HG03045 (cell line): ENCODE measurements around the gene ACOXL.

Source experiments
- ATAC-seq: cut with Tn5 transposase; IDR thresholded peaks from one replicate; pipeline ENCODE4 v1.9.1; 2021; ENCODE audit warnings: mild to moderate bottlenecking, moderate library complexity; ENCODE audit not compliant: unreplicated experiment

The ACOXL gene

GRCh38 chr2:110904779-110905148 is 172.4 kb downstream of the ACOXL start:
- no peak for ATAC-seq

- ATAC-seq: no peak
These were observed 172.8 kb downstream of the ACOXL start for GRCh38 chr2:110905217-110905616.

DNA sequence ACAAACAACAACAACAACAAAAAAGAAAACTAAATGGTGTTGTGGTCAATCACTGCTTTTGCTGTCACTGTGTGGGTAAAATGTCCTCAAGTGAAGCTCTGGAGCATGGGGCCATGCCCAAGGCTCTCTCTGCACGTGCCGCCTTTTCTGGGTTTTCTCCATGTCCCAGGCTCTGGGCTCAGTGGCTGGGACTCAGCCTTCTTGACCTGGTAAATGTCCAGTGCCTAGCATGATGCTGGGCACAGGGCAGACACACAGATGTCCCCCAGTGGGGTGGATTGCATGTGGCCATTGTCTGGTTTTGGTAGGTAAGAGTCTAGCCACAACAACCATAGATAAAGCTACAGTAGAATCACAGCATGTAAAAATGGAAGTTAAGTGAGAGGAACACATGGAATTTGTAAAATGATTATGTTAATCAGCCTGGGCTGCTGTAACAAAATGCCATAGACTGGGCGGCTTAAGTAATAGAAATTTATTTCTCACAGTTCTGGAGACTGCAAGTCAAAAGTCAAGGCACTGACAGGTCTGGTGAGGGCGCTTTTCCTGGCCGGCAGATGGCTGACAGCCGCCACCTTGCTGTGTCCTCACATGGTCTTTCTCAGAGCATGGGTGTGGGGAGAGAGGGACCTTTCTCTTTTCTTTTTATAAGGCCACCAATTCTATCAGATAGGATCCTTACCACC is 174.4 kb downstream of the ACOXL start:
- no peak for ATAC-seq

DNA sequence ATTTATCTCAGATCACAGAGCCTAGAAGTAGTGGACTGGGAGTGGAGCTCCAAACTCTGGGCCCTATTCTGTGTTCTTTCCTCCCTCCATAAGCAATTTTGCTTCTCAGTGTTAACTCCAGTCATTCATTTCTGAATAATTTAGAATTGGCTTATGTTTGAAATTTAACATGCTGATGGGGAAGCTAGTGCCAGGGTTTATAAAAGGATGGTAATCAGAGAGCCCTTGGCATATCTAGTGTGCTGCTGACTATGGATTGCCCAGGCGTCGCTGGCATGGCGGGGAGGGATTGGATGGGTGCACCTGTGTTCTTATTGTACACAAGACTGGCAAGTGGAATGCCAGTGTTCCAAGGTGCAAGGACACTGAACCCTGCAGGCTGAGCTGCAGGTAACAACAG is 177.1 kb downstream of the ACOXL start:
- ATAC-seq: no peak

- ATAC-seq: no peak
These were observed 178.1 kb downstream of the ACOXL start for GRCh38 chr2:110910423-110910822.

- ATAC-seq: no peak
These were observed 187.4 kb downstream of the ACOXL start for GRCh38 chr2:110919738-110920137.

GRCh38 chr2:110925479-110925878 is 193.1 kb downstream of the ACOXL start:
- ATAC-seq: no peak

DNA sequence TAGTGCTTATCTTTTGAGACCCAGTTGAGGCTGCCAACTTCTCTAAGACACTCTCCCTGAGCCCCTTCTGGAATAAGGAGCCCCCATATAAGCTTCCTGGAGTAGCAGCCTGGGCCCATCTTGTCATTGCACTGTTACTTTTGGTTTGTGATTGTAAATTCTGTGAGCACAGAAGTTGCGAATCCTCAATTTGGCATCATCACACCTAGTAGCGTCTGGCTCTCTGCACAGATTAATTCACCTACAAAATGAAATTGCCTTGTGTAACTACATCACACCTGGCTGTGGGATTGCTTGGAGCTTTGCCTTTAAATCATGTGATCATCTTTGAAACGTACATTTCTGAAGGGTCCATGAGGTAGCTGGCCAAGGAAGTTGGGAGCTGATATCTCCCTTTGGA is 195.2 kb downstream of the ACOXL start:
- no peak for ATAC-seq

DNA sequence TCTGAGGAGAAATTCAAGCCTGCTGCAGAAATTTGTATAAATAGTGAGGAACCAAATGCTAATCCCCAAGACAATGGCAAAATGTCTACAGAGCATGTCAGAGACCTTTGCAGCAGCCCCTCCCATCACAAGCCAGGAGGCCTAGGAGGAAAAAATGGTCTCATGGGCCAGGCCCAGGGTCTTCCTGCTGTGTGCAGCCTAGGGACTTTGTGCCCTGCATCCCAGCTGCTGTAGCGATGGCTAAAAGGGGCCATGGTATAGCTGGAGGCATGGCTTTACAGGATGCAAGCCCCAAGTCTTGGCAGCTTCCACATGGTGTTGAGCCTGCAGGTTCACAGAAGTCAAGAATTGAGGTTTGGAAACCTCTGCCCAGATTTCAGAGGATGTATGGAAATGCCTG is 197.2 kb downstream of the ACOXL start:
- ATAC-seq: no peak

DNA sequence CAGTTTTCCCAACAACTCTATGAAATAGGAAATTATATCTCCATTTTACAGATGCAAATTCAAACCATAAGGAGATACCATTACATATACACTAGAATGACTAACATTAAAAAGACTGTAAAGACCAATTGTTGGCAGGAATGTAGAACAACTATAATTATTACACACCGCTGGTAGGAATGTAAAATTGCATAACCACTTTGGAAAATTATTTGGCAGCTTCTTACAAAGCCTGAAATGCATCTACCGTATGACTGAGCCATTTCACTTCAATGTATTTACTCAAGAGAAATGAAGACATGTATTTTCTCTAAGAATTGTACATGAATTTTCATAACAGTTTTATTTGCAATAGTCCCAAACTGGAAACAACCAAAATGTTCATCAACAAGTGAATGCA is 199.3 kb downstream of the ACOXL start:
- no peak for ATAC-seq

GRCh38 chr2:110933420-110933819 is 201.0 kb downstream of the ACOXL start:
- no peak for ATAC-seq

DNA sequence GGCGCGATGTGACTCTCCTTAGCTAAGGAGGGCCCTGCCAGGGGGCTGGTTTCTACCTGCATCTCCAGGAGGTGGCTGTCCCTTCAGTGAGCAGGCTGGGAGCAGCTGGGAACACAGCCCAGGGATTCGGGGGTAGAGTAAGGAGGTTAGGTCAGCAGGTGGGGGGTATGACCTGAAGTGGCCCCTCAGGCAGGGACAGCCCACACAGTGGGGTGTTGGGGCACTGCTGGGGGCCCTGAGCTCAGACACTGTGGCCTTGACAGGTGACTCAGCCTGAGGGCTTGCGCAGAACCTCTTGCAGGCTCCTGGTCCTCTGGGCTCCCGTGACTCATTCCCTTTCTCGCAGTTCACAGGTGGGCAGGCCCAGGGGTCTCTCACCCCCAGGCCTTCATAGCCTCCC is 202.6 kb downstream of the ACOXL start:
- no peak for ATAC-seq

DNA sequence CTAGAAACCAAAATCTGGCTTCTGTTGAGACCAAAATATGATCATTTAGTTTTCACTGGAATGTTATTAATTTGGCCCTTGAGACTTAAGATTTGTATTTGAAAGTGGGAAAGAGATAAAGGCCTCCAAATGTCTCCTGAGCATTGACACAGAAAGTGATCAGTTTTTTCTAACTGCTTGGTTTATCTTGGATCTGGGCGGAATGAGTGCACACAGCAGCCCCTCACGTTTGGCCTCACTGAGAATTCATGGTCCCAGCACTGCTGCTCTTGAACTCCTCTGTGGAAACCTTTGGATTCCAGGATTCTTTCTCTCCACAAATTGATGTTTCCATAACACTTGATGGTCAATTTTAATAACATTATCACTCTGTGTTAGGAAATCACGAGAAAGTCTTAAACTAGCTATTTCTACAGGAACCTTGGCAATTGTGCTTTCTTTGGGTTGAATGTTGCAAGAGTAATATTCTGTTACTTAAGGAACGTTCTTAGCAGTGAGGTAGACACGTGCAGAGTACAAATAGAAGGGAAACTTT is 208.1 kb downstream of the ACOXL start:
- ATAC-seq: no peak

DNA sequence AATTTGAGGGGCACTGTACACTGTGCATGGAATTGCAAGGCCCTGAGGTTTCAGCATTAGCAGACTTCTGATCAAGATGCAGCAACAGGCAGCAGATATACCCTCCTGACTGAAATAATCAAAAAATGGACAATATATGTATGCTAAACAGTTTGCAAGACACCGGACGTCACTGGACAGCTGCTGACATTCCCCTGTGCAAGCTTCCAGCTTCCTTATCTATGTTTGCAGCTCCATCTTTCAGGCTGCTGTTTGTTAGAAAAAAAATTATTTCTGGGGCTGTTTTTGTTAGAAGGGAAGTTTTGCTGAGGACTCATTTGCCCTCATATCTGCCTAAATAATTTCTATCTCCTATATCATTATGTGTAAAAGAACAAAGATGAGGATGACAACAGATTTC is 208.9 kb downstream of the ACOXL start:
- ATAC-seq: no peak

DNA sequence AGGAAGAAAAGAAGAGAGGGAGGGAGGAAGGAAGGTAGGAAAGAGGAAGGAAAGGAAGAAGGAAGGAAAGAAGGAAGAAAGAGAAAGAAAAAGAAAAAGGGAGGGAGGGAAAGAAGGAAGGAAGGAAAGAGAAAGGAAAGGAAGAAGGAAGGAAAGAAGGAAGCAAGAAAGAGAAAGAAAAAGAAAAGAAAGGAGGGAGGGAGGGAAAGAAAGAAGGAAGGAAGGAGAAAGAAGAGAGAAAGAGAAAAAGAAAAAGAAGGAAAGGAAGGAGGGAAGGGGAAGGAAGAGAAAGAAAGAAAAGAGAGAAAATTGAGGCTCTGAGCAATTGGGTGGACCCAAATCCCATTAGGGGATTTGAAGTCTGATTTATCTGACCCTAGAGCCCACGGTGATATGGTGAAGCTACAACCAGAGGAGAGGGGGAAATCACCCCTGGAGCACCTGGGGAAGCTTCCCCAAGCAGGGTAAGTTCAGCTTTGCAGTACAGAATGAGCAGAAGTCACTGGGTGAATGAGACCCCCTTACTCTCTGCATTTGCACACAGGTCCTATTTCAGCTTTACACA is 210.8 kb downstream of the ACOXL start:
- ATAC-seq: no peak

DNA sequence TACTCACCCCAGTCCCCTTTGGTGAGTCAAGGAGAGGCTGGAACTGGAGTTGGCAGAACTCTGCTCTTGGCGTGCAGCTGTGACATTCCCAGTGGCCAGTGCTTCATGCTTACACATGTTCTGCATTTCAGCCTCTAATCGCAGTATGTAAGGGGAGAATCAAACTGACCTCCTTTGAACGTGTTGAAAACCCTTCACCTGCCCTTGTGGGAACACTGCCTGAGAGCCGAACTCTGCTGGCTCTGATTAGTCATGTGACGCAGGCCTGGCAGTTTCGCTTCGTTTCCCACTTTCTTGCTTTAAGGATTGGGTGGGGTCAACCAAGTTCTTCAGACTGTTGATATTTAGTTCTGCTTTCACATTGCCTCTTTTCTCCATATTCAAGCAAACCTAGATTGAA is 214.5 kb downstream of the ACOXL start:
- no peak for ATAC-seq

DNA sequence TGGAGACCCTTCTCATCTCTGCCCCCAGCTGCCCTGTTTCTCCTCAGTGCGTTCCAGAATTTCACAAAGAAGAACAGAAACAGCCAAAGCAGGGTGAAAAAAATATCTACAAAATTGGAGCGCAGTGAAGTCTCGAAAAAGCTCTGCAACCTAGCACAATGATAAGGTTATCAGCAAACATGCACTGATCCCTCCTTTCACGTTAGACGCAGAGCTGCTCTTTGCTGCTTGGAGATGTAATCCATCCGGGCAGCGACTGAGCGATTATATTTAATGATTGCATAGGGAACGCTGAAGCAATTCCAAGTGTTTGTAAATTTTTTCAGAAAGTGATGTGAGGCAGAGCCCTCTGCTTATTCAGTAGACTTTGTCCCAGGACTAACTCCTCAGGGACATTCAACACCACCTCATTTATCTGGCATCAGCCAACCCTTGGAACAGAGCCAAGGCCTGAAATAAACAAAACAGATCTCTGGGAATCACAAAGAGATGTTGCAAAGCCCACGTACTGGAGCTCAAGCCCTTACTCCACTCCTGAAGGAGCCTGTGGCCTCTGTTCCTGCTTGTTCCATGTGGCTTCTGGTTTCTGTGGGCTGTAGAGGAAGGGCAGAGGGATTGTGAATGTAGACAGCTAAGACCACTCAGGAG is 215.8 kb downstream of the ACOXL start:
- ATAC-seq: no peak

DNA sequence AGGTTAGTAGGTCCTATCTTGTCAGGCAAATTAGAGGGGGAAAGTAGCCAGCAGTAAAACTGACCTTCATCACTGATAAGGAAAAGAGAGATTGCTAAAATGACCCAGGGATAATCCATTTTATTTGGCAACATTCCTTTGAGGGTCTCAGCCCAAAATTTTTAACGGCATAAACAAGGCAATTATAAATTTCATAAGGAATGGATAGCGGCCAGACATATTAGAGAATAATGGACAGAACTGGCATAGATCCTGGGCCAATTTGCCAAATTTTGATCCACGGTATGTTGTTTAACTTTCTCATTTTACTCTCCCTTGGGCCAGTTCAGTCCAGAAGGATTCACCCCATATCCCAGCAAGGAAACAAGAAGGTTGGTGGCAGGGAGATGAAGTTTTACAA is 217.9 kb downstream of the ACOXL start:
- ATAC-seq: no peak

- no peak for ATAC-seq
These were observed 222.7 kb downstream of the ACOXL start for GRCh38 chr2:110955045-110955444.

- no peak for ATAC-seq
These were observed 223.2 kb downstream of the ACOXL start for GRCh38 chr2:110955556-110955955.

DNA sequence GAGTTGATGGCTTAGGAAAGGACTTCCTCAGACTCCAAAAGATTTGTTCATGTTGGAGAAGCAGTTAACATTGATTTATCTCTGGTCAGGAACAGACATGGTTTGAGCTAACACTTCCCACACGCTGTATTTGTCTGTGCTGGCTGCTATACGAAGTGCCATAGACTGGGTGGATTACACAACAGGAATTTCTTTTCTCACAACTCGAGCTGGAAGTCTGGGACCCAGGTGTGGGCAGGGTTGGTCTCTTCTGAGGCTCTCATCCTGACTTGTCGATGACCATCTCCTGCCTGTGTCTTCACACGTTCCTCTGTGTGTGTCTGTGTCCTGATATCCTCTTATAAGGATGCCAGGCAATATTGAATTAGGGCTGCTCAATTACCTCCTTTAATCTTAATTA is 224.9 kb downstream of the ACOXL start:
- ATAC-seq: no peak

DNA sequence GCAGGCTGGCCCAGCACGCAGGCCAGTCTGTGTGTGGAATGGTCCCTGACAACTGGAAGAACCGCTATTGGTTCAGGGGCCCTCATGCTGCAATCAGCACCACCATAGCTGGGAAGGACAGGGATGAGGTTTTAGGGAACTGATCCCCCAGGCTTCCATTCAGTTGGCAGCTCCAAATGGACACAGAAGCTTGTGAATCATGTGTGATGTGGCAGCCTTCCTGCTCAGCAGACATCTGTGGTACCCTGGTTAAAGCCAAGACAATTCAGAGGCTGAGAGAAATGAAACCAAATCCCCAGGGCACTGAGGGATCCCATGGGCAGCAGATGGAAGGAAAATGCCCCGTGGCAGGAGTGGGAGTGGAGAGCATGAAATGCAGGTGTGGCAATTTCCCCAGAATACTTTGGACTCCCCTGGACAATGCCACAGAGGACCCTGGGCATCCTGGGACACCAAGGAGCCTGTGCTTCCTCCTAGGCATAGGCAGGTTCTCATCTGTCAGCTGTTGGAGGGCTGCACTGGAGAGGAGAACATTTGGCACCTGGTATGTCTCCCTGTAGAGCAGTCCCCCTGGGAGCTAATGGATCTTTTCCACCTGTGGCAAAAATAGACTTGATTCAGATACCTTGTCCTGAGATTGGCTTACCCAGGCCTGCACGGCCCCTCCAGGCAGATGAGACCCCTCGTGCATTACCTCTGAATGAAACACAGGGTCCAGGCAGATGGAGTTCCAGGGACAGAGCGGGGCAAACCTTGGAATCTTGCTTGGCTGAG is 226.2 kb downstream of the ACOXL start:
- no peak for ATAC-seq
